Measurements from ENCODE around the gene KLHL22. TPM values are rescaled to one million over a fixed set of nuclear protein-coding genes. Genes with fewer than 3 reads are reported as not detected.

The KLHL22 gene
- total and polyA plus RNA-seq, 2 of the 13 experiments (the other 11 are each of a cell fraction or from before 2014, with no cell fraction given) = 10.9 to 14.8 TPM

DNA sequence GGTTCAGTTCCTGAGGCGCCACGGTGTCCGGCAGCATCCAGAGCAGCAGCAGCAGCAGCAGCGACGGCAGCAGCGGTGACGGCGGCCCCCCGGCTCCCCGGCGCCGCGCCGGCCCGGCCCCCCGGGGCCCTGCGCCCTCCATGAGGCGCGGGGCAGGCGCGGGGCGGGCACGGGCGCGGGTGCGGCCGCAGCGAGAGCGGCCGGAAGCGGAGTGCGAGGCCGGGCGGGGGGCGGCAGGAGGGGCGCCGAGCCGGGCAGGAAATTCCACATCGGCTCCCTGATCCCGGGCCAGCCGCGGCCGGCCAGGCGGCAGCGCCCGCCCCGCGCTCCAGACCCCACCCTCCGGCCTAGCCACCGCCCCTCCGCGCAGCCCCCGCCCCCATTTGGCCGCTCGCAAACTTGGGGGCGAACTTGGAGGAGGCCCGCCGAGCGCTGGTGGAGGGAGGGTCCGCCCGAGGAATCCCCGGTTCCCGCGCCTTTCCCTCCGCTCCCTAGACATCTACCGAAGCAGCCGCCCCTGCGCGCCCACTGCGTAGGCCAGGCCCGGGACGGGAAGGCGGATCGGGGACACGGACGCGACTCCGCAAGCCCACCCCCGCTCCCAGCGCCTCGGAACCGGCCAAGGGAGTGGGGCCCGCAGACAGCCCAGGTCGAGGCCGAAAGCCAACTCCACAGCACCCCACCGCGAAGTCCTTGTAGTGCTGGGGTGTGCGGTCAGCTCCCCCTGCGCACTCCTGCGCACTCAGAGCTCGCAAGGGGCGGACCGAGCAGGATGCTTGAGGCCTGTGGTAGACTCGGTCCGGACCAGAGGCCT, 57.8 kb downstream of the KLHL22 start, which contains the start of gene SCARF2 (continued):
- TF ChIP-seq, protein P1, sequence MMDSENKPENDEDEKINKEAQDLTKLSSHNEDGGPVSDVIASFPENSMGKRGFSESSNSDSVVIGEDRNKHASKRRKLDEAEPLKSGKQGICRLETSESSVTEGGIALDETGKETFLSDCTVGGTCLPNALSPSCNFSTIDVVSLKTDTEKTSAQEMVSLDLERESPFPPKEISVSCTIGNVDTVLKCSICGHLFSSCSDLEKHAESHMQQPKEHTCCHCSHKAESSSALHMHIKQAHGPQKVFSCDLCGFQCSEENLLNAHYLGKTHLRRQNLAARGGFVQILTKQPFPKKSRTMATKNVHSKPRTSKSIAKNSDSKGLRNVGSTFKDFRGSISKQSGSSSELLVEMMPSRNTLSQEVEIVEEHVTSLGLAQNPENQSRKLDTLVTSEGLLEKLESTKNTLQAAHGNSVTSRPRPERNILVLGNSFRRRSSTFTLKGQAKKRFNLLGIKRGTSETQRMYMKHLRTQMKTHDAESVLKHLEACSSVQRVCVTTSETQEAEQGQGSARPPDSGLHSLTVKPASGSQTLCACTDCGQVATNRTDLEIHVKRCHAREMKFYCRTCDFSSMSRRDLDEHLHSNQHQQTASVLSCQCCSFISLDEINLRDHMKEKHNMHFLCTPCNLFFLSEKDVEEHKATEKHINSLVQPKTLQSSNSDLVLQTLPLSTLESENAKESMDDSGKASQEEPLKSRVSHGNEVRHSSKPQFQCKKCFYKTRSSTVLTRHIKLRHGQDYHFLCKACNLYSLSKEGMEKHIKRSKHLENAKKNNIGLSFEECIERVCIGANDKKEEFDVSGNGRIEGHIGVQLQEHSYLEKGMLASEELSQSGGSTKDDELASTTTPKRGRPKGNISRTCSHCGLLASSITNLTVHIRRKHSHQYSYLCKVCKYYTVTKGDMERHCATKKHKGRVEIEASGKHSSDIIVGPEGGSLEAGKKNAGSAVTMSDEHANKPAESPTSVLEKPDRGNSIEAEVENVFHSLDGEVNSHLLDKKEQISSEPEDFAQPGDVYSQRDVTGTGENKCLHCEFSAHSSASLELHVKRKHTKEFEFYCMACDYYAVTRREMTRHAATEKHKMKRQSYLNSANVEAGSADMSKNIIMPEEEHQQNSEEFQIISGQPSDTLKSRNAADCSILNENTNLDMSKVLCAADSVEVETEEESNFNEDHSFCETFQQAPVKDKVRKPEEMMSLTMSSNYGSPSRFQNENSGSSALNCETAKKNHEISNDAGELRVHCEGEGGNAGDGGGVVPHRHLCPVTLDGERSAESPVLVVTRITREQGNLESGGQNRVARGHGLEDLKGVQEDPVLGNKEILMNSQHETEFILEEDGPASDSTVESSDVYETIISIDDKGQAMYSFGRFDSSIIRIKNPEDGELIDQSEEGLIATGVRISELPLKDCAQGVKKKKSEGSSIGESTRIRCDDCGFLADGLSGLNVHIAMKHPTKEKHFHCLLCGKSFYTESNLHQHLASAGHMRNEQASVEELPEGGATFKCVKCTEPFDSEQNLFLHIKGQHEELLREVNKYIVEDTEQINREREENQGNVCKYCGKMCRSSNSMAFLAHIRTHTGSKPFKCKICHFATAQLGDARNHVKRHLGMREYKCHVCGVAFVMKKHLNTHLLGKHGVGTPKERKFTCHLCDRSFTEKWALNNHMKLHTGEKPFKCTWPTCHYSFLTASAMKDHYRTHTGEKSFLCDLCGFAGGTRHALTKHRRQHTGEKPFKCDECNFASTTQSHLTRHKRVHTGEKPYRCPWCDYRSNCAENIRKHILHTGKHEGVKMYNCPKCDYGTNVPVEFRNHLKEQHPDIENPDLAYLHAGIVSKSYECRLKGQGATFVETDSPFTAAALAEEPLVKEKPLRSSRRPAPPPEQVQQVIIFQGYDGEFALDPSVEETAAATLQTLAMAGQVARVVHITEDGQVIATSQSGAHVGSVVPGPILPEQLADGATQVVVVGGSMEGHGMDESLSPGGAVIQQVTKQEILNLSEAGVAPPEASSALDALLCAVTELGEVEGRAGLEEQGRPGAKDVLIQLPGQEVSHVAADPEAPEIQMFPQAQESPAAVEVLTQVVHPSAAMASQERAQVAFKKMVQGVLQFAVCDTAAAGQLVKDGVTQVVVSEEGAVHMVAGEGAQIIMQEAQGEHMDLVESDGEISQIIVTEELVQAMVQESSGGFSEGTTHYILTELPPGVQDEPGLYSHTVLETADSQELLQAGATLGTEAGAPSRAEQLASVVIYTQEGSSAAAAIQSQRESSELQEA (CRISPR knock-in tag; IDR thresholded peaks at IDR 0.05; ENCODE audit: not compliant biosample characterization) = no peak
- TF ChIP-seq TARDBP (CRISPR knock-in tag; IDR thresholded peaks at IDR 0.05) (no peak), NFATC3 (CRISPR knock-in tag; IDR thresholded peaks at IDR 0.05) (no peak), ESRRA (CRISPR knock-in tag; IDR thresholded peaks at IDR 0.05; ENCODE audit: low read depth) (no peak), ZNF34 (CRISPR knock-in tag; IDR thresholded peaks at IDR 0.05; ENCODE audit: borderline replicate concordance) (no peak), ZNF850 (CRISPR knock-in tag; conservative IDR thresholded peaks at IDR 0.05) (no peak), FOXA1 (IDR thresholded peaks at IDR 0.05) (no peak), FOXA1 (CRISPR knock-in tag; IDR thresholded peaks at IDR 0.05) (no peak), ZFP1 (CRISPR knock-in tag; IDR thresholded peaks at IDR 0.05) (no peak), ZFX (CRISPR knock-in tag; IDR thresholded peaks at IDR 0.05; ENCODE audit: low read depth) (no peak; the same call in 1 of the 2 replicates), ZNF792 (CRISPR knock-in tag; IDR thresholded peaks at IDR 0.05) (no peak), ZMYM3 (CRISPR knock-in tag; IDR thresholded peaks at IDR 0.05) (no peak), TAF1 (CRISPR knock-in tag; IDR thresholded peaks at IDR 0.05) (no peak), SMARCC2 (IDR thresholded peaks at IDR 0.05) (no peak)
- TF ChIP-seq, protein P2, sequence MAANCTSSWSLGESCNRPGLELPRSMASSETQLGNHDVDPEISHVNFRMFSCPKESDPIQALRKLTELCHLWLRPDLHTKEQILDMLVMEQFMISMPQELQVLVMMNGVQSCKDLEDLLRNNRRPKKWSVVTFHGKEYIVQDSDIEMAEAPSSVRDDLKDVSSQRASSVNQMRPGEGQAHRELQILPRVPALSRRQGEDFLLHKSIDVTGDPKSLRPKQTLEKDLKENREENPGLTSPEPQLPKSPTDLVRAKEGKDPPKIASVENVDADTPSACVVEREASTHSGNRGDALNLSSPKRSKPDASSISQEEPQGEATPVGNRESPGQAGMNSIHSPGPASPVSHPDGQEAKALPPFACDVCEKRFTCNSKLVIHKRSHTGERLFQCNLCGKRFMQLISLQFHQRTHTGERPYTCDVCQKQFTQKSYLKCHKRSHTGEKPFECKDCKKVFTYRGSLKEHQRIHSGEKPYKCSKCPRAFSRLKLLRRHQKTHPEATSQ (CRISPR knock-in tag; IDR thresholded peaks at IDR 0.05; ENCODE audit: borderline replicate concordance) = no peak
- TF ChIP-seq, protein P3, sequence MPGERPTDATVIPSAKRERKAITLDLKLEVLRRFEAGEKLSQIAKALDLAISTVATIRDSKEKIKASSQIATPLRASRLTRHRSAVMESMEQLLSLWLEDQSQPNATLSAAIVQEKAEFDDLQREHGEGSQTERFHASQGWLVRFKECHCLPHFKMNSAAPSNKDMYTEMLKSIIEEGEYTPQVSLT (CRISPR knock-in tag; IDR thresholded peaks at IDR 0.05; ENCODE audit: borderline replicate concordance, low read depth) = no peak
- TF ChIP-seq, protein P4, sequence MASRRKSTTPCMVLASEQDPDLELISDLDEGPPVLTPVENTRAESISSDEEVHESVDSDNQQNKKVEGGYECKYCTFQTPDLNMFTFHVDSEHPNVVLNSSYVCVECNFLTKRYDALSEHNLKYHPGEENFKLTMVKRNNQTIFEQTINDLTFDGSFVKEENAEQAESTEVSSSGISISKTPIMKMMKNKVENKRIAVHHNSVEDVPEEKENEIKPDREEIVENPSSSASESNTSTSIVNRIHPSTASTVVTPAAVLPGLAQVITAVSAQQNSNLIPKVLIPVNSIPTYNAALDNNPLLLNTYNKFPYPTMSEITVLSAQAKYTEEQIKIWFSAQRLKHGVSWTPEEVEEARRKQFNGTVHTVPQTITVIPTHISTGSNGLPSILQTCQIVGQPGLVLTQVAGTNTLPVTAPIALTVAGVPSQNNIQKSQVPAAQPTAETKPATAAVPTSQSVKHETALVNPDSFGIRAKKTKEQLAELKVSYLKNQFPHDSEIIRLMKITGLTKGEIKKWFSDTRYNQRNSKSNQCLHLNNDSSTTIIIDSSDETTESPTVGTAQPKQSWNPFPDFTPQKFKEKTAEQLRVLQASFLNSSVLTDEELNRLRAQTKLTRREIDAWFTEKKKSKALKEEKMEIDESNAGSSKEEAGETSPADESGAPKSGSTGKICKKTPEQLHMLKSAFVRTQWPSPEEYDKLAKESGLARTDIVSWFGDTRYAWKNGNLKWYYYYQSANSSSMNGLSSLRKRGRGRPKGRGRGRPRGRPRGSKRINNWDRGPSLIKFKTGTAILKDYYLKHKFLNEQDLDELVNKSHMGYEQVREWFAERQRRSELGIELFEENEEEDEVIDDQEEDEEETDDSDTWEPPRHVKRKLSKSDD (CRISPR knock-in tag; IDR thresholded peaks at IDR 0.05; ENCODE audit: low read depth) = no peak

All from HepG2 (cell line).